ENCODE data around the gene SCML2.
"Not testable (repeated sequence)": the region's sequence is repeated elsewhere in the genome, so short reads cannot be mapped to it uniquely, and the experiment has no call there.

The SCML2 gene

DNA sequence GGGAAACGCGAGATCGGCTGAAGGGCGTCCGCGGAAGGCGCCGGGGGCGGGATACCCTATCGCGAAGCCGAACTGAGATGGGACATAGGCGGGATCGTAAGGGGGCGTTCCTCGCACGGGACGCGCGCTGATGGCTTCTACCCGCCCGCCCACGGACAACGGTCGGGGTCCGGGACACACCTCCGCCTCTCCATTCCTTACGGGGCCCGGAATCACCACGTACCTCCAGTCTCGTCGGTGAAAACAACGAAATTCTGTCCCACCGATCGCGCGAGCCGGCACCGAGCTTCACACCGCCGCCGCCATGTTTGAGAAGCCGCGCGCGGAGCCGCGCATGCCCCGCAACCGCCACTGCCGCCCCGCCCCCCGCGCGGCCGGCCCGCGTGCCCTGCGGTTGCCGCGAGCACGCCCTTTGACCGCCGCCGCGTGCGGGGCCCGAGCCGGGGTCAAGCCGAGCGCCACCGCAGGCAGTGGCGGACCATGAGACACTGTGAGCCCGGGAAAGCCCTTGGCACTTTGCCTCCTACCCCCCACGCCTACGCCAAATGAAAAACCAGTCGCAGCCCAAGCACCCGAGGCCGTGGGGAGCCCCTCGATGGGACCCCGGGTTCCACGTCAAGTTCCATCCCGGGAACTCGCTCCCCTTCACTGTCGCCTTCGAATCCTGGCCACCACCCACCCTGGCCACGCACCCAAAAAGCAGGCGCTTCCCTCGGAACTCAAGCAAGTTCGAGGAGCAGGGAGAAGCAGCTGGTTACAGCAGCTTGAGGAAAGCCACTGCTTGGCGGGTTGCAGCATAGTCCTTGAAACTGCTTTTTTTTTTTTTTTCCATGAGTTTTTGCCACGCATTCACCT, at the start of gene SCML2:
SCML2 (minus strand) TSS at position 320 of the 855 bp plus-strand sequence. CDS start 20,617 bp downstream, outside the sequence.
- TF ChIP-seq, protein P1, sequence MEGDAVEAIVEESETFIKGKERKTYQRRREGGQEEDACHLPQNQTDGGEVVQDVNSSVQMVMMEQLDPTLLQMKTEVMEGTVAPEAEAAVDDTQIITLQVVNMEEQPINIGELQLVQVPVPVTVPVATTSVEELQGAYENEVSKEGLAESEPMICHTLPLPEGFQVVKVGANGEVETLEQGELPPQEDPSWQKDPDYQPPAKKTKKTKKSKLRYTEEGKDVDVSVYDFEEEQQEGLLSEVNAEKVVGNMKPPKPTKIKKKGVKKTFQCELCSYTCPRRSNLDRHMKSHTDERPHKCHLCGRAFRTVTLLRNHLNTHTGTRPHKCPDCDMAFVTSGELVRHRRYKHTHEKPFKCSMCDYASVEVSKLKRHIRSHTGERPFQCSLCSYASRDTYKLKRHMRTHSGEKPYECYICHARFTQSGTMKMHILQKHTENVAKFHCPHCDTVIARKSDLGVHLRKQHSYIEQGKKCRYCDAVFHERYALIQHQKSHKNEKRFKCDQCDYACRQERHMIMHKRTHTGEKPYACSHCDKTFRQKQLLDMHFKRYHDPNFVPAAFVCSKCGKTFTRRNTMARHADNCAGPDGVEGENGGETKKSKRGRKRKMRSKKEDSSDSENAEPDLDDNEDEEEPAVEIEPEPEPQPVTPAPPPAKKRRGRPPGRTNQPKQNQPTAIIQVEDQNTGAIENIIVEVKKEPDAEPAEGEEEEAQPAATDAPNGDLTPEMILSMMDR (IDR thresholded peaks at IDR 0.05; ENCODE audit: low read depth, low read length): no peak
- DNase-seq (ENCODE audit: low read depth in 2 of 2): peak; percentile 23 to 37
- peak within 1 kb of the TSS; percentile 57 to 60 for H3K4me3 ChIP-seq (replicated peaks in 1 of 2; ENCODE audit: low read depth in 2 of 2, low read length in 2 of 2)

GRCh38 chrX:18401848-18402213, 47.3 kb upstream of the SCML2 start:
- DNase-seq (ENCODE audit: low read depth in 2 of 2): no peak
- H3K4me3 ChIP-seq (replicated peaks in 1 of 2; ENCODE audit: low read depth in 2 of 2, low read length in 2 of 2): no peak overlapping the region
- TF ChIP-seq, protein P1 (IDR thresholded peaks at IDR 0.05; ENCODE audit: low read depth, low read length): no peak

GRCh38 chrX:18394477-18394876, 40.0 kb upstream of the SCML2 start:
- no peak overlapping the region for H3K4me3 ChIP-seq (replicated peaks in 1 of 2; ENCODE audit: low read depth in 2 of 2, low read length in 2 of 2)
- no peak for DNase-seq (ENCODE audit: low read depth in 2 of 2)
- TF ChIP-seq, protein P1 (IDR thresholded peaks at IDR 0.05; ENCODE audit: low read depth, low read length): no peak

- no peak overlapping the region for H3K4me3 ChIP-seq (replicated peaks in 1 of 2; ENCODE audit: low read depth in 2 of 2, low read length in 2 of 2)
- TF ChIP-seq, protein P1 (IDR thresholded peaks at IDR 0.05; ENCODE audit: low read depth, low read length): peak; percentile 35
- DNase-seq (ENCODE audit: low read depth in 2 of 2): peak; percentile 65 to 69
These were observed 36.6 kb upstream of the SCML2 start for GRCh38 chrX:18390941-18391538.

GRCh38 chrX:18389966-18390365, 35.5 kb upstream of the SCML2 start:
- DNase-seq (ENCODE audit: low read depth in 2 of 2): no peak
- H3K4me3 ChIP-seq (replicated peaks in 1 of 2; ENCODE audit: low read depth in 2 of 2, low read length in 2 of 2): no peak overlapping the region
- TF ChIP-seq, protein P1 (IDR thresholded peaks at IDR 0.05; ENCODE audit: low read depth, low read length): no peak

- DNase-seq (ENCODE audit: low read depth in 2 of 2): peak; percentile 28 to 34
- TF ChIP-seq, protein P1 (IDR thresholded peaks at IDR 0.05; ENCODE audit: low read depth, low read length): peak; percentile 59
- H3K4me3 ChIP-seq (replicated peaks in 1 of 2; ENCODE audit: low read depth in 2 of 2, low read length in 2 of 2): no peak overlapping the region
These were observed 23.3 kb upstream of the SCML2 start for GRCh38 chrX:18377796-18378195.

DNA sequence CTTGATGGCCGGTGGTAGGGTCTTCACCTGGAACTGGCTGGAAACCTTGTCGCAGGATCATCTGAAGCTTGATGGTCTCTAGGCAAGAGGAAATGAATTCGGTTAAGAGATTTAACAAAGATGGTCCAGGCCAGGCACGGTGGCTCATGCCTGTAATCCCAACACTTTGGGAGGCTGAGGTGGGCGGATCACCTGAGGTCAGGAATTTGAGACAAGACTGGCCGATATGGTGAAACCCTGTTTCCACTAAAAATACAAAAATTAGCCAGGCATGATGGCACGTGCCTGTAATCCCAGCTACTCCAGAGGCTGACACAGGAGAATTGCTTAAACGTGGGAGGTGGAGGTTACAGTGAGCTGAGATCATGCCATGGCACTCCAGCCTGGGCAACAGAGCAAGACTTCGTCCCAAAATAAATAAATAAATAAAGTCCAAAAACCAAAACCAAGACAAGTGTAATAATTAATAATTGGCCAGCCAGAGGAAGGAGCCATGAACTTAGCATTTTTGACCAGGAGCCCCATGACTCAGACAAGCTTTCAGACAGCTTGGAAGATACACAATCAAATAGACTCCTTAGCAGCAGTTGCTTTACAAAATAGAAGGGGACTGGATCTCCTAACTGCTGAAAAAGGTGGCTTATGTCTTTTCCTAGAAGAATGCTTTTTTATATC, 20.8 kb upstream of the SCML2 start:
- not testable (repeated sequence) for DNase-seq (ENCODE audit: low read depth in 2 of 2); H3K4me3 ChIP-seq (replicated peaks in 1 of 2; ENCODE audit: low read depth in 2 of 2, low read length in 2 of 2)

DNA sequence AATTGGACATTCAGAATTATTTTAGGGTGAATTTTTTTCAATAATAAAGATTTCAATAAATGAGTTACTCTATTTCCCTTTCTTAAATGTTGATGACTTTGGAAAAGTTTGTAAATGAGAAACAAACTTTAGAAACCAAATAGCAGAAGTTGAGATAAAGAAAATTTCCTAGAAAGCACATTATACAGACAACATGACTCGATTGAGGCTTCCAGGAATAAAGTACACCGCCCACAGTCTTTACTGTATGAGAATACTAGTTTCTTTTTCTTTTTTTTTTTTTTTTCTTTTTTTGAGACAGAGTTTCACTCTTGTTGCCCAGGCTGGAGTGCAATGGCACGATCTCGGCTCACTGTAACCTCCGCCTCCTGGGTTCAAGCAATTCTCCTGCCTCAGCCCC, 14.6 kb upstream of the SCML2 start:
- not testable (repeated sequence) for H3K4me3 ChIP-seq (replicated peaks in 1 of 2; ENCODE audit: low read depth in 2 of 2, low read length in 2 of 2); DNase-seq (ENCODE audit: low read depth in 2 of 2)

All from cardiac fibroblast (primary cell).